GM12872 (cell line): ENCODE results near the gene CATSPERE.

ENCODE experiments used
- CTCF ChIP-seq: IDR thresholded peaks from 3 replicates; pipeline ENCODE4 v1.5.1; 2011; ENCODE audit warnings: low read depth, mild to moderate bottlenecking, low read length, moderate library complexity; ENCODE audit not compliant: insufficient read depth

Gene CATSPERE

GRCh38 chr1:244460197-244460596 lies 876 bp upstream of the CATSPERE start:
- TF ChIP-seq CTCF: no peak

- no peak for TF ChIP-seq CTCF
Observed at GRCh38 chr1:244466724-244467123, 5.7 kb downstream of the CATSPERE start.

GRCh38 chr1:244473059-244473605 lies 12.1 kb downstream of the CATSPERE start:
- no peak for TF ChIP-seq CTCF

GRCh38 chr1:244494653-244495052 lies 33.6 kb downstream of the CATSPERE start:
- TF ChIP-seq CTCF: no peak

GRCh38 chr1:244496186-244496585 lies 35.1 kb downstream of the CATSPERE start:
- no peak for TF ChIP-seq CTCF

- no peak for TF ChIP-seq CTCF
Observed at GRCh38 chr1:244497805-244498204, 36.7 kb downstream of the CATSPERE start.

GRCh38 chr1:244502630-244503029 lies 41.6 kb downstream of the CATSPERE start:
- no peak for TF ChIP-seq CTCF
